ENCODE results near the gene MYCBP2. TPM values are rescaled to one million over a fixed set of nuclear protein-coding genes. Genes with fewer than 3 reads are reported as not detected.

The MYCBP2 gene
- total and polyA plus RNA-seq, 3 donors from 2014 or later, result 69.8 to 195 (median 188) TPM

- no peak for TF ChIP-seq CTCF (IDR thresholded peaks at IDR 0.05)
- no peak for TF ChIP-seq POLR2A (IDR thresholded peaks at IDR 0.05)
- H3K4me3 ChIP-seq, result no peak overlapping the region
- H3K27me3 ChIP-seq, result no peaks in the 10 kb centered on the region
- no peaks in the 10 kb centered on the region for H3K4me1 ChIP-seq
- H3K9me3 ChIP-seq, result no peaks in the 10 kb centered on the region
- intact Hi-C loops (cut with DNase I; ENCODE audit: low total_unique reads), result no loop called here
- H3K27ac ChIP-seq, result no peak overlapping the region
- 78 to 83% methylated on average over 3 of the region's 3 CpGs for WGBS, 2 donors
- no peak for DNase-seq
- H3K36me3 ChIP-seq (ENCODE audit: low read depth, missing control alignments), result no peaks in the 10 kb centered on the region
Observed at GRCh38 chr13:77359171-77359570, 32.3 kb upstream of the MYCBP2 start.

- Histone ChIP-seq H3K4me1 (no peaks in the 10 kb centered on the region), H3K27ac (no peak overlapping the region), H3K9me3 (no peaks in the 10 kb centered on the region), H3K4me3 (no peak overlapping the region), H3K27me3 (no peaks in the 10 kb centered on the region), H3K36me3 (ENCODE audit: low read depth, missing control alignments) (no peaks in the 10 kb centered on the region)
- TF ChIP-seq POLR2A (IDR thresholded peaks at IDR 0.05) (no peak), CTCF (IDR thresholded peaks at IDR 0.05) (no peak)
- 60 to 74% methylated on average over 1 of the region's 1 CpG for WGBS, 2 donors
- intact Hi-C loops (cut with DNase I; ENCODE audit: low total_unique reads), result no loop called here
- DNase-seq, result no peak
Observed at GRCh38 chr13:77358001-77358400, 31.1 kb upstream of the MYCBP2 start.

- Histone ChIP-seq H3K4me1 (no peaks in the 10 kb centered on the region), H3K27me3 (no peaks in the 10 kb centered on the region), H3K27ac (no peak overlapping the region), H3K4me3 (no peak overlapping the region), H3K9me3 (no peaks in the 10 kb centered on the region), H3K36me3 (ENCODE audit: low read depth, missing control alignments) (no peaks in the 10 kb centered on the region)
- TF ChIP-seq CTCF (IDR thresholded peaks at IDR 0.05) (no peak), POLR2A (IDR thresholded peaks at IDR 0.05) (no peak)
- no peak for DNase-seq
- WGBS, 2 donors, result 75 to 84% methylated on average over 2 of the region's 2 CpGs
- intact Hi-C loops (cut with DNase I; ENCODE audit: low total_unique reads), result no loop called here
Observed at GRCh38 chr13:77356155-77356554, 29.3 kb upstream of the MYCBP2 start.

- TF ChIP-seq POLR2A (IDR thresholded peaks at IDR 0.05), result no peak
- no peak for TF ChIP-seq CTCF (IDR thresholded peaks at IDR 0.05)
- DNase-seq, result no peak
- Histone ChIP-seq H3K4me1 (no peaks in the 10 kb centered on the region), H3K36me3 (ENCODE audit: low read depth, missing control alignments) (no peaks in the 10 kb centered on the region), H3K27me3 (no peaks in the 10 kb centered on the region), H3K9me3 (no peaks in the 10 kb centered on the region), H3K4me3 (no peak overlapping the region), H3K27ac (no peak overlapping the region)
- 69 to 84% methylated on average over 2 of the region's 2 CpGs for WGBS, 2 donors
- intact Hi-C loops (cut with DNase I; ENCODE audit: low total_unique reads), result no loop called here
Observed at GRCh38 chr13:77353995-77354394, 27.1 kb upstream of the MYCBP2 start.

GRCh38 chr13:77351315-77351714, 24.4 kb upstream of the MYCBP2 start:
- DNase-seq, result no peak
- no peaks in the 10 kb centered on the region for H3K9me3 ChIP-seq
- no peaks in the 10 kb centered on the region for H3K27me3 ChIP-seq
- intact Hi-C loops (cut with DNase I; ENCODE audit: low total_unique reads), result no loop called here
- WGBS, 2 donors, result 59 to 79% methylated on average over 3 of the region's 3 CpGs
- no peak overlapping the region for H3K27ac ChIP-seq
- no peaks in the 10 kb centered on the region for H3K36me3 ChIP-seq (ENCODE audit: low read depth, missing control alignments)
- H3K4me3 ChIP-seq, result no peak overlapping the region
- no peaks in the 10 kb centered on the region for H3K4me1 ChIP-seq
- TF ChIP-seq CTCF (IDR thresholded peaks at IDR 0.05) (no peak), POLR2A (IDR thresholded peaks at IDR 0.05) (no peak)
